GM23248 (cell line): Measurements from ENCODE around the gene TNS3.

ENCODE experiments used
- EZH2 ChIP-seq: fragments of 200-600 bp; sonication (generic); IDR thresholded peaks from 2 replicates; pipeline ENCODE4 v1.6.1; 2018; ENCODE audit warnings: antibody characterized with exemption, mild to moderate bottlenecking; ENCODE audit not compliant: insufficient read depth, poor library complexity, severe bottlenecking
- EZH2phosphoT487 ChIP-seq: fragments of 200-600 bp; sonication (generic); IDR thresholded peaks from 2 replicates; pipeline ENCODE4 v1.6.1; 2018; ENCODE audit warnings: antibody characterized with exemption, moderate library complexity, mild to moderate bottlenecking, low read depth; ENCODE audit not compliant: insufficient read depth

DNA sequence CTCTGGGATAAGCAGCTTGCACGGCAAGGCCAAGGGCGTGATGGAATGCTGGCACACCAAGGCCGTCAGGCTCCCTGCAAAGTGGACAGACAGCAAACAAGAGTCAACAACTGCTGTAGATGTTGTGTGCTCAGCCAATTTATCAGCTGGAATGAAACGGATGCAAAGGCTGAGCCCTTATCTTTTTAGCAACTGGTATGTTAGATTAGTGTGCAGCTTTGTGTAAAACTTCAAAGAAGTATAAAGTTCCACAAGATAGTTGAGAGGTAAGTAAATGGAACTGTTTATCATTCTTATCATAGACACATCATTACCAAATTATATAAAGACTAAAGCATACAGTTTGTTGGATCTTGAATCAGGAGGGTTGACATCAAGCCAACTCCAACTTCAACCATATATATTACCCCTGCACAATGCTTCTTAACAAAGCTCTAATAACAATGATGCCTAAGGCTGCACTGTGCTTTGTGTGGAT lies 289.0 kb downstream of the TNS3 start:
- no peak for TF ChIP-seq EZH2phosphoT487
- no peak for TF ChIP-seq EZH2
